IPS-18c (cell line): ENCODE results near the gene N4BP3.

ENCODE experiments used
- H3K4me3 ChIP-seq: 2 replicates; pipeline ENCODE4 v1.7.0; 2013; ENCODE audit warnings: low read depth, mild to moderate bottlenecking, low read length, moderate library complexity; ENCODE audit not compliant: insufficient read depth
- H3K9me3 ChIP-seq: one replicate; pipeline ENCODE4 v1.6.1; 2013; ENCODE audit warnings: mild to moderate bottlenecking, low read length, moderate library complexity; ENCODE audit not compliant: control insufficient read depth, insufficient read depth

Gene N4BP3

GRCh38 chr5:178090856-178091255 is 22.5 kb upstream of the N4BP3 start:
- Histone ChIP-seq H3K4me3 (no peak overlapping the region), H3K9me3 (peaks cover 3% of the 10 kb centered on the region)

GRCh38 chr5:178093134-178093533 is 20.2 kb upstream of the N4BP3 start:
- Histone ChIP-seq H3K4me3 (no peak overlapping the region), H3K9me3 (no peaks in the 10 kb centered on the region)

GRCh38 chr5:178094345-178094744 is 19.0 kb upstream of the N4BP3 start:
- H3K9me3 ChIP-seq = no peaks in the 10 kb centered on the region
- no peak overlapping the region for H3K4me3 ChIP-seq

- no peak overlapping the region for H3K4me3 ChIP-seq
- H3K9me3 ChIP-seq = no peaks in the 10 kb centered on the region
These were observed 14.6 kb upstream of the N4BP3 start for GRCh38 chr5:178098685-178099084.

GRCh38 chr5:178103612-178104011 is 9.7 kb upstream of the N4BP3 start:
- Histone ChIP-seq H3K4me3 (no peak overlapping the region), H3K9me3 (no peaks in the 10 kb centered on the region)

- H3K9me3 ChIP-seq = no peaks in the 10 kb centered on the region
- H3K4me3 ChIP-seq = no peak overlapping the region
These were observed 8.8 kb upstream of the N4BP3 start for GRCh38 chr5:178104492-178104891.

GRCh38 chr5:178106086-178106485 is 7.2 kb upstream of the N4BP3 start:
- Histone ChIP-seq H3K9me3 (no peaks in the 10 kb centered on the region), H3K4me3 (no peak overlapping the region)

- no peaks in the 10 kb centered on the region for H3K9me3 ChIP-seq
- H3K4me3 ChIP-seq = no peak overlapping the region
These were observed 6.6 kb upstream of the N4BP3 start for GRCh38 chr5:178106556-178107239.

GRCh38 chr5:178107756-178108310 is 5.5 kb upstream of the N4BP3 start:
- H3K9me3 ChIP-seq = no peaks in the 10 kb centered on the region
- no peak overlapping the region for H3K4me3 ChIP-seq

- H3K9me3 ChIP-seq = no peaks in the 10 kb centered on the region
- H3K4me3 ChIP-seq = no peak overlapping the region
These were observed 4.9 kb upstream of the N4BP3 start for GRCh38 chr5:178108446-178108845.

GRCh38 chr5:178108966-178109365 is 4.4 kb upstream of the N4BP3 start:
- H3K4me3 ChIP-seq = no peak overlapping the region

GRCh38 chr5:178110511-178110910 is 2.8 kb upstream of the N4BP3 start:
- H3K4me3 ChIP-seq = no peak overlapping the region
- no peaks in the 10 kb centered on the region for H3K9me3 ChIP-seq

More at GRCh38 chr5:178108966-178109365, 4.4 kb upstream of the N4BP3 start:
- H3K9me3 ChIP-seq = no peaks in the 10 kb centered on the region

GRCh38 chr5:178111925-178112324 is 1.4 kb upstream of the N4BP3 start:
- Histone ChIP-seq H3K9me3 (no peaks in the 10 kb centered on the region), H3K4me3 (no peak overlapping the region)

GRCh38 chr5:178112545-178112944 is 787 bp upstream of the N4BP3 start:
- no peaks in the 10 kb centered on the region for H3K9me3 ChIP-seq
- peak overlapping the region; percentile 78; the same call in 1 of the 2 replicates for H3K4me3 ChIP-seq

GRCh38 chr5:178113841-178114324 is 551 bp downstream of the N4BP3 start:
- H3K4me3 ChIP-seq = peak overlapping the region; percentile 78
- H3K9me3 ChIP-seq = no peaks in the 10 kb centered on the region

GRCh38 chr5:178114325-178115135 is 1.2 kb downstream of the N4BP3 start:
- H3K4me3 ChIP-seq = peak overlapping the region; percentile 78

GRCh38 chr5:178115136-178115813 is 1.9 kb downstream of the N4BP3 start:
- Histone ChIP-seq H3K9me3 (no peaks in the 10 kb centered on the region), H3K4me3 (peak overlapping the region; percentile 78)

More at GRCh38 chr5:178114325-178115135, 1.2 kb downstream of the N4BP3 start:
- H3K9me3 ChIP-seq = no peaks in the 10 kb centered on the region
